Hippocampal formation (tissue), 2 donors: ENCODE measurements around the gene MUC5B.

Experiments used
- DNase-seq, 2 donors: peaks; one replicate each; lab custom pipeline; 2025; lab: John Stamatoyannopoulos, UW

Gene MUC5B

DNA sequence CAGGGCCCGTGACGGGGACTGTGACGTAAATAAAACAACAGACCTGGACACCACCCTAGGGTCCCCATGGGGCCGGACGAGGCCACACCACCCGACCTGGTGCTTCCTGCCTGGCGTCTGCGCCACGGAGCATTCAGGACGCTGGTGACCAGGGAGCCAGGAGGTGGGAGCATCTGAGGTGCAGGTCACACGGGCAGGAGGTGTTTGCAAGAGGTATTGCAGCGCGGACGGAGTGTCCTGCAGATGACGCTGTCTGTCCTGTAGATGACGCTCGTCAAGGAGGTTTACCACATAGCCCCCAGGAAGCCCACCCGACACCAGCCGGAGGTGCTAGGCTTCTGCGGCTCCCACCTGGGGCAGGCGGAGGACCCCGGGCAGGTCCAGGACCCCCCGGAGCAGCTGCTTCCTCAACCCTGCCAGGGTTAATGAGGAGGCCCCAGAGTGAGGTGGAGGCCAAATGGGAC is 986 bp upstream of the MUC5B start:
- no peak for DNase-seq

- no peak for DNase-seq
These were observed 662 bp downstream of the MUC5B start for GRCh38 chr11:1223346-1224110.

DNA sequence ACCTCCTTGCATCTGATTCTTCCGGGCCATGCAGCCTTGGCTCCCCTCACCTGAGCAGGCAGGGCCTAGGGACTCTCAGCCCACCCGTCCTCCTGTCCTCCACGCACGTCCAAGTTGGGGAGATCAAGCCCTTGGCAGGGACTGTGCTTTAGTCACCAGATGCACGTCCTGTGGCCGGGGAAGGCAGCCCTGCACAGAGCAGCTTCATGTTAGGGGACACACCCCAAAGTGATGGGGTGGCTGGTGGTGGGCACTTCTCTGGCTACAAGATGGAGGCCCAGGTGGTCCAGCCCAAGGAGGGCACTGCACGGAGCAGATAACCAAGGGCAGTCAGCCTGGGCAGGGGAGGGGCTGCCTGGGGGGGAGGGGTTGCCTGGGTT is 1.2 kb downstream of the MUC5B start:
- DNase-seq = no peak

DNA sequence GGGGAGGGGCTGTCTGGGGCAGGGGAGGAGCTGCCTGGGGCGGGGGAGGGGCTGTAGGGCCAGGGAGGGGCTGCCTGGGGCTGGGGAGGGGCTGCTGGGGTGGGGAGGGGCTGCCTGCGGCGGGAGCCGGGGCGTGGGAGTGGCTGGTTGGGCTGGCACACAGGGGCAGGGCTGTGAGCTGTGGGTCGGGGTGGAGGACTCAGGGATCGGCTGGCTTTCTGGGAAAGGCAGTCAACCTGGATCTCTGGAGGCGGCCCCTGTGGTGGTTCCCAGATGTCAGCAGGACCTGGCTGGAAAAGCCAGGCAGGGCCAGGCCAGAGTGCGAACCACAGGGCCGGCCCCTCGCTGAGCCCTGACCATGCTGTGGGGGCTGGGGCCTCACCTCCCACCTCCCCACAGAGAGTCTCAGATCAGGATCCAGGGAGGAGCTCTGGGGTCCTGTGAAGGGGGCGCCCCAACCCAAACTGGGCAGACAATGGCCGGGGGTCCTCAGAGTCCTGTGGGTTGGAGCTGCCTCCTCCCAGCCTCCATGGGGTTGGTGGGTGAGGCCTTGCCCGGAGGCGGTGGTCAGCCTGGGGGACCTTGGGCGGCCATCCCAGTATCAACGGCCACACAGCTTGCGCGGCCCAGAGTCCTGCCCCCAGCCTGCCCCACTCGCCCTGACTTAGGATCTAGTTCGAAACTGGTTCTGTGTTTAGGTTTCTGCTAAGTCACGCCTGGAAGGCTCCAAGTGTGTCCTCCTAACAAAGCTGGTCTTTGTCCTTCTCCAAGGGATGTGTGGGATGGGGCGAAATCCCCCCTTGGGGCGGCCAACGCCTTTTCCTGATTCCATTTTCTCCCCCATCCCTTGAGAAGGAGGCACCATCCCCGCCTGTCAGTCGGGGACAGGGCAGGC is 1.9 kb downstream of the MUC5B start:
- DNase-seq = no peak

- DNase-seq = no peak
These were observed 2.7 kb downstream of the MUC5B start for GRCh38 chr11:1225386-1226225.

- DNase-seq = no peak
These were observed 3.5 kb downstream of the MUC5B start for GRCh38 chr11:1226226-1226985.

GRCh38 chr11:1226986-1227550 is 4.2 kb downstream of the MUC5B start:
- no peak for DNase-seq

GRCh38 chr11:1227551-1228100 is 4.8 kb downstream of the MUC5B start:
- no peak for DNase-seq

DNA sequence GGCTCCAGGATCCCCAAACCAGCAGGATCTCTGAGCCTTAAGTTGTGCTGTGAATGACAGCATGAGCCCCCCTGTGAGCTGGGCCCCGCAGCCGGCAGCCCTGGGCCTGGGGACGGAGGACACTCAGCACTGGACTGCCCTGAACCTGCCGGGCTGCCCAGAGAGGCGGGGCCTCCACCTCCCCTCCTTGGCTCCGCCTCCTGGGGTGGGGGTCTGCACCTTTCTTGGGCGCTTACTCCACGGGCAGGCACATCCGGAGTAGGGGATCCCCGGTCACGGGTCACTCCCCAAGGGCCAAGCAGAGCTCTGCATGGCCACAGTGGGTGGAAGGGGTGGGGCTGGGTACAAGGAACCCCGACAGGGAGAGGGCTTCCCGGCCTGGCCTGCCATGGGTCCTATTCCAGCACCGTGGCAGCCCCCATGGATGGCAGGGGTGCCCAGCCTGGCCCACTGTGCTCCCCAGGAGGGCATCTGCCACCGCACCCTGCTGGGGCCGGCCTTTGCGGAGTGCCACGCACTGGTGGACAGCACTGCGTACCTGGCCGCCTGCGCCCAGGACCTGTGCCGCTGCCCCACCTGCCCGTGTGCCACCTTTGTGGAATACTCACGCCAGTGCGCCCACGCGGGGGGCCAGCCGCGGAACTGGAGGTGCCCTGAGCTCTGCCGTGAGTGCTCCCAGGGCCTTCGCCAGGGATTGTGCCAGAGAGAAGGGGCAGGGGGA is 5.4 kb downstream of the MUC5B start:
- DNase-seq = no peak

GRCh38 chr11:1228921-1229451 is 6.1 kb downstream of the MUC5B start:
- DNase-seq = no peak

- no peak for DNase-seq
These were observed 6.7 kb downstream of the MUC5B start for GRCh38 chr11:1229471-1230120.

- no peak for DNase-seq
These were observed 7.2 kb downstream of the MUC5B start for GRCh38 chr11:1230121-1230455.

DNA sequence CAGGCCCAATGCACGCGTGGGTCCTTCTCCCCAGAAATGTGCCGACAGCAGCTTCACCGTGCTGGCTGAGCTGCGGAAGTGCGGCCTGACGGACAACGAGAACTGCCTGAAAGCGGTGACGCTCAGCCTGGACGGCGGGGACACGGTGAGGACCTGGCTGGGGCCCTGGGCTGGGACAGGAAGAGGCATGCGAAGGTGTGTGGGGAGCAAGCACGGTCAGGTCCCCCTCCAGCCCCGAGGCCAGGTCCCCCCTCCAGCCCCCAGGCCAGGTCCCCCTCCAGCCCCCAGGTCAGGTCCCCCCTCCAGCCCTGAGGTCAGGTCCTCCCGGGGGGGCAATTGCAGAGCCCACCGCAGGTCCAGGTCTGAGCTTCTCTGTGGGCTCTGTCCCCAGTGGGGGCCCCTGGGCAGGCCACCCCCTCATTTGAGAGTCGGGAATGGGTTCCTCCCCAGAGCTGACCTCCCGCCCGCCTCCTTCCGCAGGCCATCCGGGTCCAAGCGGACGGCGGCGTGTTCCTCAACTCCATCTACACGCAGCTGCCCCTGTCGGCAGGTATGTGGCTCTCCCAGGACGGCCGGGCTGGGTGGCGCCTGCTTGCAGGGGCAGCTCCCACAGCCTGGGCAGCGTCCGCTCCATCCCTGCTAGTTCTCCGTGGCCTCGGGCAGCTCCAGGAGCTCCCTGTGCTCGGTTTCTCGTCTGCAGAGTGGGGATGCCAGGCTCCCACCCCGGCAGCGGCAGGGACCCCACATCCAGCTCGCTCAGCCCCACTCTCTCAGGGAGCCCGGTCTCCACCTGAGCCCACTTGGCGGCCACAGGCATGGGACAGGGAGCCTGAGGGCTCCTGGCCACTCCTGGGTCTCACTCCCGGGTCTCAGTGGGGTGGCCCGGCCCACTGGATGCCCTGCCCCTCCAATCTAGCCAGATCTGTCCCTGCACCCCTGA is 7.9 kb downstream of the MUC5B start:
- no peak for DNase-seq

DNA sequence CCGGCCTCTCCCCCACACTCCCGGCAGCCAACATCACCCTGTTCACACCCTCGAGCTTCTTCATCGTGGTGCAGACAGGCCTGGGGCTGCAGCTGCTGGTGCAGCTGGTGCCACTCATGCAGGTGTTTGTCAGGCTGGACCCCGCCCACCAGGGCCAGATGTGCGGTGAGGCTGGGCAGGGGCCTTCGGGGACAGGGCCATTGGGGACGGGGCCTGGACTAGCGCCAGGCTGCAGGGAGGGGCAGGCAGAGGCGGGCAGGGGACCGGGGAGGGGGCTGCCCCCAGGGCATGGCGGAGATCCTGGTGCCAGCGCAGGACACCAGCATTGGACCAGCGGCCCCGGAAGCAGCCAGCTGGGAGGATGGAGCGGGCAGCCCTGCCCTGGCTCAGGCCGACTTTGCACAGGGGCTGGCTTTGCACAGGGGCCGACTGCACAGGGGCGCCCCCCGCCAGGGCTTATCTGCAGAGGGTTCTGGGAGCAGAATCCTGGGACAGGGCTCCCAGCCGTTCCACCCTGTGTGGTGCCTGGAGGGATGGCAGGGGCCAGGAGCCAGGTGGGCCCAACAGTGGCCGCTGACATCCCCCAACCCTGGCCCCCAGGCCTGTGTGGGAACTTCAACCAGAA is 8.6 kb downstream of the MUC5B start:
- DNase-seq = no peak

DNA sequence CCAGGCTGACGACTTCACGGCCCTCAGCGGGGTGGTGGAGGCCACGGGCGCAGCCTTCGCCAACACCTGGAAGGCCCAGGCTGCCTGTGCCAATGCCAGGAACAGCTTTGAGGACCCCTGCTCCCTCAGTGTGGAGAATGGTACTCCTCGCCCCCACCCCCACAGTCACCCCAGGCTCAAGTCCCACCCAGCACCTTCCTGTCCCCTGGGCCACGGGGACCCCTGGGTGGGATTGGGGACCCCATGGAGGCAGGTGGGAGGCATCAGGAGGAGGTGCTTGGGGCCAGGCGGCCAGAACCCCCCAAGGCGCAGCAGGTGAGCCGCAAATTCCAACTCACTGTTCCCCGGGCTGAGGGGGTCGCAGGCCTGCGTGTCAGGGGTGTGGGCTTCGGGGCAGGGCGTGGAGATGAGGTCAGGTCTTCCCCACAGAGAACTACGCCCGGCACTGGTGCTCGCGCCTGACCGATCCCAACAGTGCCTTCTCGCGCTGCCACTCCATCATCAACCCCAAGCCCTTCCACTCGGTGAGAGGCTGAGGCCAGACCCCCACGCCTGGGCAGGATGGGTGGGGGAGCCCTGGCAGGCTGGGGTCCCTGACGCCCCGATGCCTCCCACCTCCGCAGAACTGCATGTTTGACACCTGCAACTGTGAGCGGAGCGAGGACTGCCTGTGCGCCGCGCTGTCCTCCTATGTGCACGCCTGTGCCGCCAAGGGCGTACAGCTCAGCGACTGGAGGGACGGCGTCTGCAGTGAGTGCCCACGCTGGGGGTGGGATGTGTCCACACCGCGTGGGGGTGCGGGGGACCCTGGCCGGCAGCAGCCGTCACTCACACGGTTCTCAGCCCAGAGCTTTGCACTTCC is 9.4 kb downstream of the MUC5B start:
- no peak for DNase-seq

GRCh38 chr11:1232883-1233321 is 10.0 kb downstream of the MUC5B start:
- no peak for DNase-seq
